ENCODE data around the gene C1orf105.

C1orf105 gene

GRCh38 chr1:172380441-172381244 lies 39.8 kb upstream of the C1orf105 start:
- peak overlapping the region; percentile 81 for H3K27ac ChIP-seq (ENCODE audit: low read depth, low read length)
- no peak for TF ChIP-seq EZH2phosphoT487 (conservative IDR thresholded peaks at IDR 0.05; ENCODE audit: low read length)
- TF ChIP-seq CTCF (IDR thresholded peaks at IDR 0.05; ENCODE audit: insufficient read depth, low read length, poor library complexity, severe bottlenecking): no peak
- H3K4me2 ChIP-seq (ENCODE audit: low read depth, low read length, poor library complexity, severe bottlenecking): peak overlapping the region; percentile 98
- no peaks in the 10 kb centered on the region for H3K27me3 ChIP-seq (ENCODE audit: low read length)
- no peaks in the 10 kb centered on the region for H3K36me3 ChIP-seq (ENCODE audit: low read length)
- no peaks in the 10 kb centered on the region for H3K9me2 ChIP-seq (replicated peaks; ENCODE audit: insufficient read depth, low read length)
- H3K9ac ChIP-seq (ENCODE audit: low read length): peak overlapping the region; percentile 57
- no peaks in the 10 kb centered on the region for H3K79me2 ChIP-seq (ENCODE audit: insufficient read depth, low read length)
- H2AFZ ChIP-seq (ENCODE audit: low read depth, low read length, severe bottlenecking): peak overlapping the region; percentile 95
- H3K4me3 ChIP-seq (ENCODE audit: insufficient read depth, low read length, poor library complexity, severe bottlenecking): peak overlapping the region; percentile 47
- peaks cover 4% of the 10 kb centered on the region; the same call in 1 of the 2 replicates for H3F3A ChIP-seq (ENCODE audit: insufficient read depth)
- H3K9me3 ChIP-seq (ENCODE audit: insufficient read depth, low read length): no peaks in the 10 kb centered on the region
- no peaks in the 10 kb centered on the region for H4K20me1 ChIP-seq (ENCODE audit: low read depth, low read length)

GRCh38 chr1:172381946-172382345 lies 38.5 kb upstream of the C1orf105 start:
- H3F3A ChIP-seq (ENCODE audit: insufficient read depth): peaks cover 4% of the 10 kb centered on the region; the same call in 1 of the 2 replicates
- no peaks in the 10 kb centered on the region for H3K79me2 ChIP-seq (ENCODE audit: insufficient read depth, low read length)
- H2AFZ ChIP-seq (ENCODE audit: low read depth, low read length, severe bottlenecking): peak overlapping the region; percentile 2
- H3K9me2 ChIP-seq (replicated peaks; ENCODE audit: insufficient read depth, low read length): no peaks in the 10 kb centered on the region
- no peaks in the 10 kb centered on the region for H3K36me3 ChIP-seq (ENCODE audit: low read length)
- TF ChIP-seq CTCF (IDR thresholded peaks at IDR 0.05; ENCODE audit: insufficient read depth, low read length, poor library complexity, severe bottlenecking) (no peak), EZH2phosphoT487 (conservative IDR thresholded peaks at IDR 0.05; ENCODE audit: low read length) (no peak)
- H3K9ac ChIP-seq (ENCODE audit: low read length): no peak overlapping the region
- no peak overlapping the region for H3K4me3 ChIP-seq (ENCODE audit: insufficient read depth, low read length, poor library complexity, severe bottlenecking)
- no peak overlapping the region for H3K27ac ChIP-seq (ENCODE audit: low read depth, low read length)
- no peaks in the 10 kb centered on the region for H3K9me3 ChIP-seq (ENCODE audit: insufficient read depth, low read length)
- no peak overlapping the region for H3K4me2 ChIP-seq (ENCODE audit: low read depth, low read length, poor library complexity, severe bottlenecking)
- no peaks in the 10 kb centered on the region for H4K20me1 ChIP-seq (ENCODE audit: low read depth, low read length)
- no peaks in the 10 kb centered on the region for H3K27me3 ChIP-seq (ENCODE audit: low read length)

GRCh38 chr1:172382406-172382805 lies 38.1 kb upstream of the C1orf105 start:
- H4K20me1 ChIP-seq (ENCODE audit: low read depth, low read length): no peaks in the 10 kb centered on the region
- no peak overlapping the region for H3K27ac ChIP-seq (ENCODE audit: low read depth, low read length)
- H3K9ac ChIP-seq (ENCODE audit: low read length): no peak overlapping the region
- no peak overlapping the region for H3K4me3 ChIP-seq (ENCODE audit: insufficient read depth, low read length, poor library complexity, severe bottlenecking)
- H3K9me3 ChIP-seq (ENCODE audit: insufficient read depth, low read length): no peaks in the 10 kb centered on the region
- no peaks in the 10 kb centered on the region for H3K9me2 ChIP-seq (replicated peaks; ENCODE audit: insufficient read depth, low read length)
- peaks cover 4% of the 10 kb centered on the region; the same call in 1 of the 2 replicates for H3F3A ChIP-seq (ENCODE audit: insufficient read depth)
- no peaks in the 10 kb centered on the region for H3K36me3 ChIP-seq (ENCODE audit: low read length)
- no peaks in the 10 kb centered on the region for H3K79me2 ChIP-seq (ENCODE audit: insufficient read depth, low read length)
- H3K27me3 ChIP-seq (ENCODE audit: low read length): no peaks in the 10 kb centered on the region
- H2AFZ ChIP-seq (ENCODE audit: low read depth, low read length, severe bottlenecking): peak overlapping the region; percentile 2
- TF ChIP-seq CTCF (IDR thresholded peaks at IDR 0.05; ENCODE audit: insufficient read depth, low read length, poor library complexity, severe bottlenecking): no peak
- no peak overlapping the region for H3K4me2 ChIP-seq (ENCODE audit: low read depth, low read length, poor library complexity, severe bottlenecking)

Measured in SU-DHL-6 (cell line).